CD4-positive, alpha-beta memory T cell (primary cell): ENCODE measurements around the gene PLCD1. TPM values are rescaled to one million over a fixed set of nuclear protein-coding genes. Genes with fewer than 3 reads are reported as not detected.

Experiments
- CTCF ChIA-PET: fragments of 350-600 bp; sonication (Branson Sonifier 250); formaldehyde crosslinking; loops from one replicate; lab custom pipeline; 2021; ENCODE audit warnings: inconsistent platforms; ENCODE audit not compliant: partially characterized antibody; lab: Charles Lee
- POLR2A ChIA-PET: fragments of 350-600 bp; sonication (Branson Sonifier 250); formaldehyde crosslinking; loops from one replicate; lab custom pipeline; 2021; ENCODE audit not compliant: partially characterized antibody; lab: Charles Lee
- DNase-seq, 5 donors: peaks; one replicate each; pipeline versions ENCODE4 v3.0.0 to v3.0.0-alpha.2; 2020 to 2022; ENCODE audit warnings: mixed read lengths in 1 of 5
- H3K27ac ChIP-seq: one replicate; pipeline ENCODE4 v1.7.0; 2013; ENCODE audit warnings: low read depth, low read length
- H3K27me3 ChIP-seq: 2 replicates; pipeline ENCODE4 v1.7.0; 2013; ENCODE audit warnings: mild to moderate bottlenecking, low read length, moderate library complexity; ENCODE audit not compliant: insufficient read depth
- H3K36me3 ChIP-seq: 2 replicates; pipeline ENCODE4 v1.7.0; 2013; ENCODE audit warnings: mild to moderate bottlenecking, low read length, moderate library complexity; ENCODE audit not compliant: insufficient read depth
- H3K4me1 ChIP-seq: 2 replicates; pipeline ENCODE4 v1.7.0; 2013; ENCODE audit warnings: mild to moderate bottlenecking, low read length, moderate library complexity; ENCODE audit not compliant: insufficient read depth
- H3K4me3 ChIP-seq, 2 donors: one replicate each; pipeline ENCODE4 v1.7.0; 2013; ENCODE audit warnings: low read length in 2 of 2, mild to moderate bottlenecking in 1 of 2
- H3K9me3 ChIP-seq, 2 donors: one replicate each; pipeline ENCODE4 v1.7.0; 2013; ENCODE audit warnings: low read length in 2 of 2, control low read depth in 1 of 2; ENCODE audit not compliant: control insufficient read depth in 1 of 2
- H3K27ac Mint-ChIP-seq, 7 donors: one replicate each; pipeline ENCODE4 v1.8.0; 2020 to 2021; ENCODE audit warnings: mixed read lengths in 7 of 7, mild to moderate bottlenecking in 6 of 7, inconsistent platforms in 3 of 7, moderate library complexity in 3 of 7
- H3K27me3 Mint-ChIP-seq, 2 donors: one replicate each; pipeline ENCODE4 v1.8.0; 2020 to 2021; ENCODE audit warnings: mixed read lengths in 2 of 2
- H3K36me3 Mint-ChIP-seq, 2 donors: one replicate each; pipeline ENCODE4 v1.8.0; 2020 to 2021; ENCODE audit warnings: mixed read lengths in 2 of 2, inconsistent platforms in 1 of 2, mild to moderate bottlenecking in 1 of 2
- H3K4me1 Mint-ChIP-seq, 4 donors: one replicate each; pipeline ENCODE4 v1.8.0; 2020 to 2021; ENCODE audit warnings: mixed read lengths in 4 of 4, mild to moderate bottlenecking in 1 of 4
- H3K4me3 Mint-ChIP-seq, 8 donors: one replicate each; pipeline ENCODE4 v1.8.0; 2020 to 2021; ENCODE audit warnings: mixed read lengths in 8 of 8, mild to moderate bottlenecking in 7 of 8, moderate library complexity in 6 of 8, inconsistent platforms in 3 of 8
- H3K9me3 Mint-ChIP-seq, 8 donors: one replicate each; pipeline ENCODE4 v1.8.0; 2020 to 2021; ENCODE audit warnings: mixed read lengths in 8 of 8, mild to moderate bottlenecking in 5 of 8, inconsistent platforms in 3 of 8, moderate library complexity in 1 of 8
- intact Hi-C: fragments of 100-400 bp; cut with micrococcal nuclease; formaldehyde crosslinking; loops from one replicate; pipeline ENCODE4 v1.15.1; 2023
- polyA plus RNA-seq, 2 donors: library from polyadenylated mRNA; unstranded; fragments of 300-500 nt; fragmentation: Illumina TruSeq; gene quantifications; one replicate each; pipeline ENCODE4 v1.2.3, GENCODE V29; 2021
- total RNA-seq, 2 experiments: library from RNA; stranded (reverse); gene quantifications; one replicate each; pipeline ENCODE4 v1.2.3, GENCODE V29; 2021

Gene PLCD1
- total and polyA plus RNA-seq, 4 experiments from 2014 or later = 38.4 to 93.9 (median 61.2) TPM

GRCh38 chr3:38009807-38010591, 19.4 kb downstream of the PLCD1 start:
- peaks cover 23 to 54% of the 10 kb centered on the region in 2 donors for H3K36me3 Mint-ChIP-seq
- H3K4me1 Mint-ChIP-seq = peaks cover 0 to 7% (median 3%) of the 10 kb centered on the region in 4 donors
- H3K27me3 Mint-ChIP-seq = no peaks in the 10 kb centered on the region
- intact Hi-C loops = no loop called here
- DNase-seq = peak in 1 of 5 donors; percentile 33
- Histone ChIP-seq H3K27me3 (no peaks in the 10 kb centered on the region), H3K4me1 (no peaks in the 10 kb centered on the region), H3K9me3 (no peaks in the 10 kb centered on the region), H3K4me3 (no peak overlapping the region), H3K27ac (no peak overlapping the region), H3K36me3 (peaks cover 53% of the 10 kb centered on the region)
- H3K9me3 Mint-ChIP-seq = peaks cover 0 to under 1% (median 0%) of the 10 kb centered on the region in 8 donors
- H3K27ac Mint-ChIP-seq = peak overlapping the region in 1 of 7 donors; percentile 84
- POLR2A ChIA-PET = interaction anchor here (1.2 to 2.0 kb wide), 3 partner anchors 9 to 29 kb away, joined by 3 to 7 read pairs (median 4); partner anchors contain the start of gene DLEC1
- no peak overlapping the region for H3K4me3 Mint-ChIP-seq
- CTCF ChIA-PET = interaction anchor here (1.1 kb wide), 1 partner anchor 29 kb away, joined by 3 read pairs; the partner anchor contains the start of gene DLEC1

- Mint-ChIP-seq H3K9me3 (no peaks in the 10 kb centered on the region), H3K4me3 (no peak overlapping the region)
- intact Hi-C loops = no loop called here
Measured at GRCh38 chr3:38008971-38009580, 20.4 kb downstream of the PLCD1 start.

GRCh38 chr3:38008191-38008701, 21.2 kb downstream of the PLCD1 start:
- no peaks in the 10 kb centered on the region for H3K27me3 Mint-ChIP-seq
- H3K4me1 ChIP-seq = peaks cover 4% of the 10 kb centered on the region
- peaks cover 9 to 21% (median 15%) of the 10 kb centered on the region in 4 donors for H3K4me1 Mint-ChIP-seq
- DNase-seq = peak in 1 of 5 donors; percentile 30
- no peaks in the 10 kb centered on the region for H3K27me3 ChIP-seq
- intact Hi-C loops = no loop called here
- ChIA-PET POLR2A (interaction anchor here (1.3 to 2.0 kb wide), 2 partner anchors 12 to 30 kb away, joined by 3 to 7 read pairs; partner anchors contain the start of gene DLEC1), CTCF (interaction anchor here (7.8 kb wide), 1 partner anchor 36 kb away, joined by 146 read pairs; no protein-coding TSS in a partner anchor)
- peaks cover 14 to 47% of the 10 kb centered on the region in 2 donors for H3K36me3 Mint-ChIP-seq
- H3K9me3 ChIP-seq = no peaks in the 10 kb centered on the region
- peaks cover 46% of the 10 kb centered on the region for H3K36me3 ChIP-seq
- no peaks in the 10 kb centered on the region for H3K9me3 Mint-ChIP-seq
- H3K4me3 Mint-ChIP-seq = no peak overlapping the region
- no peak overlapping the region for H3K27ac ChIP-seq
- peak overlapping the region in 2 of 7 donors; percentile 66 to 74 for H3K27ac Mint-ChIP-seq
- H3K4me3 ChIP-seq = no peak overlapping the region

More at GRCh38 chr3:38008971-38009580, 20.4 kb downstream of the PLCD1 start:
- Mint-ChIP-seq H3K36me3 (peaks cover 20 to 53% of the 10 kb centered on the region in 2 donors), H3K27ac (peak overlapping the region in 2 of 7 donors; percentile 72 to 77), H3K4me1 (peaks cover 7 to 16% (median 11%) of the 10 kb centered on the region in 4 donors), H3K27me3 (no peaks in the 10 kb centered on the region)
- Histone ChIP-seq H3K36me3 (peaks cover 53% of the 10 kb centered on the region), H3K4me3 (no peak overlapping the region), H3K4me1 (peaks cover 2% of the 10 kb centered on the region), H3K9me3 (no peaks in the 10 kb centered on the region), H3K27me3 (no peaks in the 10 kb centered on the region), H3K27ac (no peak overlapping the region)
- peak in 1 of 5 donors; percentile 17 for DNase-seq
- POLR2A ChIA-PET = interaction anchor here (1.2 to 2.0 kb wide), 4 partner anchors 8 to 29 kb away, joined by 3 to 7 read pairs (median 4); partner anchors contain the start of gene DLEC1
- CTCF ChIA-PET = no interaction called here

GRCh38 chr3:38007754-38008090, 21.7 kb downstream of the PLCD1 start:
- POLR2A ChIA-PET = interaction anchor here (0.7 to 4.9 kb wide), 4 partner anchors 13 to 34 kb away, joined by 3 to 48 read pairs (median 8); partner anchors contain the start of gene DLEC1

GRCh38 chr3:38006445-38006995, 22.9 kb downstream of the PLCD1 start:
- Mint-ChIP-seq H3K9me3 (no peaks in the 10 kb centered on the region), H3K27ac (no peak overlapping the region), H3K4me1 (peaks cover 9 to 26% (median 20%) of the 10 kb centered on the region in 4 donors), H3K27me3 (no peaks in the 10 kb centered on the region), H3K36me3 (peaks cover 14 to 51% of the 10 kb centered on the region in 2 donors), H3K4me3 (no peak overlapping the region)
- Histone ChIP-seq H3K9me3 (no peaks in the 10 kb centered on the region), H3K36me3 (peaks cover 57% of the 10 kb centered on the region), H3K4me1 (peaks cover 4% of the 10 kb centered on the region), H3K27me3 (no peaks in the 10 kb centered on the region), H3K4me3 (no peak overlapping the region), H3K27ac (no peak overlapping the region)
- CTCF ChIA-PET = interaction anchor here (0.8 to 7.8 kb wide), 4 partner anchors 10 to 152 kb away, joined by 4 to 146 read pairs (median 5); partner anchors contain the start of gene DLEC1
- DNase-seq = peak in 1 of 5 donors; percentile 19
- POLR2A ChIA-PET = interaction anchor here (1.0 to 4.9 kb wide), 5 partner anchors 14 to 33 kb away, joined by 3 to 48 read pairs (median 7); partner anchors contain the start of genes DLEC1 and PLCD1
- intact Hi-C loops = no loop called here

More at GRCh38 chr3:38007754-38008090, 21.7 kb downstream of the PLCD1 start:
- Histone ChIP-seq H3K36me3 (peaks cover 46% of the 10 kb centered on the region), H3K27ac (no peak overlapping the region), H3K4me3 (no peak overlapping the region), H3K9me3 (no peaks in the 10 kb centered on the region), H3K4me1 (peaks cover 4% of the 10 kb centered on the region), H3K27me3 (no peaks in the 10 kb centered on the region)
- DNase-seq = no peak
- CTCF ChIA-PET = interaction anchor here (1.5 to 7.8 kb wide), 2 partner anchors 31 to 36 kb away, joined by 5 to 146 read pairs; partner anchors contain the start of gene DLEC1
- Mint-ChIP-seq H3K36me3 (peaks cover 14 to 49% of the 10 kb centered on the region in 2 donors), H3K27me3 (no peaks in the 10 kb centered on the region), H3K27ac (peak overlapping the region in 1 of 7 donors; percentile 74), H3K9me3 (no peaks in the 10 kb centered on the region), H3K4me3 (no peak overlapping the region), H3K4me1 (peaks cover 9 to 26% (median 19%) of the 10 kb centered on the region in 4 donors)
- intact Hi-C loops = no loop called here

GRCh38 chr3:38006031-38006430, 23.4 kb downstream of the PLCD1 start:
- no peaks in the 10 kb centered on the region for H3K9me3 Mint-ChIP-seq
- peaks cover 9 to 26% (median 20%) of the 10 kb centered on the region in 4 donors for H3K4me1 Mint-ChIP-seq
- Histone ChIP-seq H3K27ac (no peak overlapping the region), H3K36me3 (peaks cover 56% of the 10 kb centered on the region), H3K9me3 (no peaks in the 10 kb centered on the region), H3K27me3 (no peaks in the 10 kb centered on the region), H3K4me1 (peaks cover 4% of the 10 kb centered on the region), H3K4me3 (no peak overlapping the region)
- ChIA-PET POLR2A (interaction anchor here (1.0 to 4.9 kb wide), 3 partner anchors 16 to 33 kb away, joined by 3 to 48 read pairs (median 7); partner anchors contain the start of genes DLEC1 and PLCD1), CTCF (interaction anchor here (0.8 to 7.8 kb wide), 7 partner anchors 9 to 151 kb away, joined by 3 to 146 read pairs (median 5); partner anchors contain the start of gene DLEC1)
- no peak overlapping the region for H3K4me3 Mint-ChIP-seq
- intact Hi-C loops = no loop called here
- H3K27ac Mint-ChIP-seq = no peak overlapping the region
- no peaks in the 10 kb centered on the region for H3K27me3 Mint-ChIP-seq
- no peak for DNase-seq
- peaks cover 14 to 47% of the 10 kb centered on the region in 2 donors for H3K36me3 Mint-ChIP-seq
